SHP77 (cell line): Measurements from ENCODE around the gene FCGBP.
A peak's percentile ranks its signal among the peaks of the same experiment; 100 is the strongest.
"Not testable (repeated sequence)": the region's sequence is repeated elsewhere in the genome, so short reads cannot be mapped to it uniquely, and the experiment has no call there.

Experiments used
- DNase-seq, 2 experiments: peaks; one replicate each; lab custom pipeline; 2025; lab: John Stamatoyannopoulos, UW

The FCGBP gene

GRCh38 chr19:39934584-39935363 lies at the start of gene FCGBP:
Gene FCGBP, minus strand, starts transcription at chr19:39934634.
- DNase-seq, result no peak

- DNase-seq, result no peak
Observed at GRCh38 chr19:39983695-39984300, 49.4 kb upstream of the FCGBP start.

DNA sequence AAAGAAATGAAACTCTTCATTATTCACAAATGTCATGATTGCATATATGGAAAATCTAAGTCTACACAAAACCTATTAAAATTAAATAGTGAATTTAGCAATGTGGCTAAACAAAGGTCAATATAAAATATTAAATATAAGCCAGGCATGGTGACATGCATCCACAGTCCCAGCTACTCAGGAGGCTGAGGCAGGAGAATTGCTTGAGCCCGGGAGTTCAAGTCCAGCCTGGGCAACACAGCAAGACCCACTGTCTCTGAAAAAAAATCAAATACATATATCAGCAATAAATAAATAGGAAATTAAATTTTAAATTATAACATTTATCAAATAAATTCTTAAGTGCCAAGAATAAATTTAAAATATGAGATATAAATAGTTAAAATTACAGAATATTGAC lies 48.4 kb upstream of the FCGBP start:
- DNase-seq, result no peak

- no peak for DNase-seq
Observed at GRCh38 chr19:39974377-39975155, 40.1 kb upstream of the FCGBP start.

DNA sequence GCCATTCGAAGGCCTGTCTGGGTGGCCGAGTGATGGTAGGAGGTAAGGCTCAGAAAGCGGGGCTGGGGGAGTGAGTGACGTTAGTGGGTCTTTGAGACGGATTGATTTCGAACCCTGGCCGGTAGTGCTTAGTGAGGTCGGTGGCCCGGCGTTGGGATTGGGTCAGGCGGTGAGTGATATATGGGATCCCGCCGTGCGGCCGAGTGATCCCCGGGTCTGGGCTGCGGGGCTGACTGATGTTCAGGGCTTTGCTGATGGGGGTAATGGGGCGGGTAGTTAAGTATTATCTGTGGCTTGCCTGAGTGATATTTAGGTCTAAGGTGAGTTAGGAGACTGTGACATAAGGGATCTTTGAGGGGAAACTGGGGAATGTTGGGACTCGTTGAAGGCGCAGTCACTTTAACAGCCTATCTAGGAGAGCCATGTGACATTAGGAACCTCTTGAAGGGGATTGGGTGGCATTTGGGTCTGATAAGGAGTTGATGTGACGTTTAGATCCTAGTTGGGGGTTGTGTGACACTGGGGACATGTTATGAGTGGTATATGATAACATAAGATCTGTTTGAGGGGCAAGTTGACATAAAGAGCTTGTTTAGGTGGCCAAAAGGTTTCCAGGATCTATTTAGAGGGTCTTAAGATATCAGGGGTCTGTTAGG lies 37.1 kb upstream of the FCGBP start:
- no peak for DNase-seq

GRCh38 chr19:39970675-39971379 lies 36.4 kb upstream of the FCGBP start, which contains the start of gene PSMC4:
Gene PSMC4, plus strand, starts transcription at chr19:39971165. Its CDS starts 38 bp downstream, at chr19:39971203.
- DNase-seq, result peak; percentile 99

DNA sequence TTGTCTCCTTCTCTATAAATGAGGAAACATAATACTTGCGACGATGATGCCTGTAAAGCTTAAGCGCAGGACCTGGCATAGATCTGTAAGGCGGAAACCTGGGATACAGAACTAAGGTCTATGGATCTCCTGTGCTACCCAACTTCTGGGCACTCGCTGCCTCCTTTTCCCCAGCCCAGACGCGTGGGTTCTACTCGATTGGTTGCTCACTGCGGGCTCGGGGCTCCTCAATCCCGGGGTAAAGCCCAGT lies 35.9 kb upstream of the FCGBP start:
- peak in 1 of 2 experiments; percentile 58 for DNase-seq

DNA sequence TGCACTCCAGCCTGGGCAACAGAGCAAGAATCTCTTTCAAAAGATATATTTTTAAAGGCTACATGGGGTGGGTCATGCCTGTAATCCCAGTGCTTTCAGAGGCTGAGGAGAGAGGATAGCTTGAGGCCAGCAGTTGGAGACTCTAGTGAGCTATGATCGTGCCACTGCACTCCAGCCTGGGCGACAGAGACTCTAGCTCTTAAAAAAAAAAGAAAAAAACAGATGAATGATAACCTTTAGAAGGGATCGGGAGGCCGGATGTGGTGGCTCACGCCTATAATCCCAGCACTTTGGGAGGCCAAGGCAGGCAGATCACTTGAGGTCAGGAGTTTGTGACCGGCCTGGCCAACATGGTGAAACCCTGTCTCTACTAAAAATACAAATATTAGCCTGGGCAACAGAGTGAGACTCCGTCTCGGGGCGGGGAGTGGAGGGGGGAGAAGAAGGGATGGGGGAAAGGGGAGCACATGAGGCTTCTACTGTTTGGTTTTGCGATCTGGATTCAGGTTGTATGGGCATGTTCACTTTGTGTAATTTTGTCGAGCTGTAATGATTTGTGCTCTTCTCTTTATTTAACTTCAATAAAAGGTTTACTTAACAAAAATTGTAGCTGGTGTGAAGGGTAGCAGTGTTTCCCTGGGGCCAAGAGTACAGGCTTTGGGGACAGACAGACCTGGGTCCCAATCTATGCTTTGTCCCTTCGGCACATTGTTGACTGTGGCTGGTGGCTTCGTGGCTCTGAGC lies 35.4 kb upstream of the FCGBP start:
- peak in 1 of 2 experiments; percentile 32 for DNase-seq

DNA sequence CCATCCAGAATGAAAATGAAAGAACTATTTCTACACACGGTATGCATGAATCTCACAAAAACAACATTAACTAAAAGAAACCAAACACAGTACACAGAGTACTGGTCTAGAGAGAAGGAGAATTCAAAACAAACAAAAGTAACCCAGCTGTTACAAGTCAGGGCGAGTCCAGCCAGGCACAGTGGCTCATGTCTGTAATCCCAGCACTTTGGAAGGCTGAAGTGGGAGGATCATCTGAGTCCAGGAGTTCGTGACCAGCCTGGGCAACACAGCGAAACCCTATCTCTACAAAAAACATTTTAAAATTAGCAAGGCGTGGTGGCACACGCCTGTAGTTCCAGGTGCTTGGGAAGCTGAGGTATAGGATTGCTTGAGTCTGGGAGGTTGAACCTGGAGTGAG lies 34.8 kb upstream of the FCGBP start:
- no peak for DNase-seq

DNA sequence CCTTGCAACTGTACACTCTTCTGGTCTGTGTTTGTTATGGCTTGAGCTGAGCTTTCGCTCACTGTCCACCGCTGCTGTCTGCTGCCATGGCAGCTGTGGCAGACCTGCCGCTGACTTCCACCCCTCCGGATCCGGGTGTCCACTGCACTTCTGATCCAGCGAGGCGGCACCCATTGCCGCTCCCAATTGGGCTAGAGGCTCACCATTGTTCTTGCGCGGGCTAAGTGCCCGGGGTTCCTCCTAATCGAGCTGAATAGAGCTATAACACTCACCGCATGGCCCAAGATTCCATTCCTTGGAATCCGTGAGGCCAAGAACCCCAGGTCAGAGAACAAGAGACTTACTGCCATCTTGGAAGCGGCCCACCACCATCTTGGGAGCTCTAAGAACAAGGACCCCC lies 34.4 kb upstream of the FCGBP start:
- no peak for DNase-seq

DNA sequence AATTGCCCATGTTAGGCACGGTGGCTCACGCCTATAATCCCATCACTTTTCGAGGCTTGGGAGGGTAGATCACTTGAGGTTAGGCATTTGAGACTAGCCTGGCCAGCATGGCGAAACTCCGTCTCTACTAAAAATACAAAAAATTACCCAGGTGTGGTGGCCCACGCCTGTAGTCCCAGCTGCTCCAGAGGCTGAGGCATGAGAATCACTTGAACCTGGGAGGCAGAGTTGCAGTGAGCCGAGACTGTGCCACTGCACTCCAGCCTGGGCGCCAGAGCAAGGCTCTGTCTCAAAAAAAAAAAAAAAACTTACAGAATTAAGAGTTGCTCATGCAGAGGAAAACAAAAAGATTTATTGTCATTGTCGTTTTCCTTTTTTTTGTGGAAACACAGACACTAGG lies 33.1 kb upstream of the FCGBP start:
- DNase-seq, result no peak

DNA sequence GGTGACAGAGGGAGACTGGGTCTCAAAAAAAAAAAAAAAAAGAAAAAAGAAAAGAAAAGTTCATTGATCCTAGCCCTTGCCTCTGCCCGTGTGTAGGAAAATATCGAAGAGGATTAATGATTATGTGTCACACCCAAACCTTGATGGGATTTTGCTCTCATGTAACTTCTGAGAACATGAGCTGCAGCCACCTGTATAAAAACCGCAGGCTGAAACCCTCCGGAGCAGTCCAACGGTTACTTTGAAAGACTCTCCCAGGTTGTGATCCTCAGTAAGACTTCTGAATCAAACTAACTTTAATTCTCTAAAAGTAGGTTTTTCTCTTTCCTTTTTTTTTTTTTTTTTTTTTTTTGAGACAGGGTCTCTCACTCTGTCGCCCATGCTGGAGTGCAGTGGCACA lies 32.2 kb upstream of the FCGBP start:
- DNase-seq, result no peak

- DNase-seq, result no peak
Observed at GRCh38 chr19:39963898-39964297, 29.5 kb upstream of the FCGBP start.

DNA sequence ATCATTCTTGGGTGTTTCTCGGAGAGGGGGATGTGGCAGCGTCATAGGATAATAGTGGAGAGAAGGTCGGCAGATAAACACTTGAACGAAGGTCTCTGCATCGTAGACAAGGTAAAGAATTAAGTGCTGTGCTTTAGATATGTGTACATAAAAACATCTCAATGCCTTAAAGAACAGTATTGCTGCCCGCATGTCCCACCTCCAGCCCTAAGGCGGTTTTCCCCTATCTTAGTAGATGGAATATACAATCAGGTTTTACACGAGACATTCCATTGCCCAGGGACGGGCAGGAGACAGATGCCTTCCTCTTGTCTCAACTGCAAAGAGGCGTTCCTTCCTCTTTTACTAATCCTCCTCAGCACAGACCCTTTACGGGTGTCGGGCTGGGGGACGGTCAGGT lies 25.0 kb upstream of the FCGBP start:
- not testable (repeated sequence) for DNase-seq

- DNase-seq, result not testable (repeated sequence)
Observed at GRCh38 chr19:39958942-39959341, 24.5 kb upstream of the FCGBP start.

- not testable (repeated sequence) for DNase-seq
Observed at GRCh38 chr19:39957886-39958285, 23.5 kb upstream of the FCGBP start.

DNA sequence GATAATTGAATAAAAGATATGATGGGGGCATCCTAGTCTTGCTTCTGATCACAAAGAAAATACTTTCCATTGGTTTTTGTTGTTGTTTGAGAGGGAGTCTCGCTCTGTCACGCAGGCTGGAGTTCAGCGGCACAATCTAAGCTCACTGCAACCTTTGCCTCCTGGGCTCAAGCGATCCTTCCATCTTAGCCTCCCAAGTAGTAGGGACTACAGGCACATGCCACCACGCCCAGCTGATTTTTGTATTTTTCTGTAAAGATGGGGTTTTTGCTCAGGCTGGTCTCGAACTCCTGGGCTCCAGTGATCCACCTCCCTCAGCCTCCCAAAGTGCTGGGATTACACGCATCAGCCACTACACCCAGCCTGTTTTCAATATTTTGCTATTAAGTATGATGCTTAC lies 19.5 kb upstream of the FCGBP start:
- no peak for DNase-seq

- DNase-seq, result no peak
Observed at GRCh38 chr19:39951686-39952085, 17.3 kb upstream of the FCGBP start.

- DNase-seq, result no peak
Observed at GRCh38 chr19:39951065-39951650, 16.7 kb upstream of the FCGBP start.

- DNase-seq, result no peak
Observed at GRCh38 chr19:39949026-39949747, 14.8 kb upstream of the FCGBP start.
